ENCODE data around the gene PALB2. TPM values are rescaled to one million over a fixed set of nuclear protein-coding genes. Genes with fewer than 3 reads are reported as not detected.

Gene PALB2
- total and polyA plus RNA-seq, 2 of the 13 experiments (the other 11 are each of a cell fraction or from before 2014, with no cell fraction given), result 12.1 to 40.9 TPM

GRCh38 chr16:23557779-23558702, 83.1 kb downstream of the PALB2 start (continued):
- no peak for TF ChIP-seq ZNF674 (CRISPR knock-in tag; IDR thresholded peaks at IDR 0.05; ENCODE audit: low read depth)
- TF ChIP-seq ZNF615 (CRISPR knock-in tag; IDR thresholded peaks at IDR 0.05; ENCODE audit: borderline replicate concordance), result no peak
- TF ChIP-seq ZEB1 (IDR thresholded peaks at IDR 0.05; ENCODE audit: insufficient replicate concordance, low read depth), result no peak
- peak; percentile 13; the same call in 1 of the 2 replicates for TF ChIP-seq RAD21 (CRISPR knock-in tag; IDR thresholded peaks at IDR 0.05)
- TF ChIP-seq ZMYM2 (CRISPR knock-in tag; IDR thresholded peaks at IDR 0.05), result no peak
- TF ChIP-seq MIER2 (CRISPR knock-in tag; IDR thresholded peaks at IDR 0.05), result no peak
- TF ChIP-seq, protein P1, sequence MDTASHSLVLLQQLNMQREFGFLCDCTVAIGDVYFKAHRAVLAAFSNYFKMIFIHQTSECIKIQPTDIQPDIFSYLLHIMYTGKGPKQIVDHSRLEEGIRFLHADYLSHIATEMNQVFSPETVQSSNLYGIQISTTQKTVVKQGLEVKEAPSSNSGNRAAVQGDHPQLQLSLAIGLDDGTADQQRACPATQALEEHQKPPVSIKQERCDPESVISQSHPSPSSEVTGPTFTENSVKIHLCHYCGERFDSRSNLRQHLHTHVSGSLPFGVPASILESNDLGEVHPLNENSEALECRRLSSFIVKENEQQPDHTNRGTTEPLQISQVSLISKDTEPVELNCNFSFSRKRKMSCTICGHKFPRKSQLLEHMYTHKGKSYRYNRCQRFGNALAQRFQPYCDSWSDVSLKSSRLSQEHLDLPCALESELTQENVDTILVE (CRISPR knock-in tag; IDR thresholded peaks at IDR 0.05), result no peak
- no peak for TF ChIP-seq ZNF572 (CRISPR knock-in tag; IDR thresholded peaks at IDR 0.05)
- TF ChIP-seq MEIS2 (CRISPR knock-in tag; IDR thresholded peaks at IDR 0.05), result 0 out of 2 replicates have a peak, but pooled peaks have one; percentile 41
- peak; percentile 57; the same call in 1 of the 2 replicates for TF ChIP-seq SRY (CRISPR knock-in tag; IDR thresholded peaks at IDR 0.05)
- peak; percentile 39 for TF ChIP-seq MED8 (CRISPR knock-in tag; IDR thresholded peaks at IDR 0.05; ENCODE audit: insufficient replicate concordance)
- no peak for TF ChIP-seq TOE1 (CRISPR knock-in tag; IDR thresholded peaks at IDR 0.05)
- TF ChIP-seq SMAD1 (CRISPR knock-in tag; IDR thresholded peaks at IDR 0.05; ENCODE audit: borderline replicate concordance, low read depth), result peak; percentile 3; the same call in 1 of the 2 replicates
- TF ChIP-seq EEA1 (CRISPR knock-in tag; IDR thresholded peaks at IDR 0.05; ENCODE audit: borderline replicate concordance), result 0 out of 2 replicates have a peak, but pooled peaks have one; percentile 70
- peak; percentile 45; the same call in 1 of the 2 replicates for TF ChIP-seq NR1H2 (CRISPR knock-in tag; IDR thresholded peaks at IDR 0.05; ENCODE audit: borderline replicate concordance, low read depth)
- no peak for TF ChIP-seq ZNF841 (CRISPR knock-in tag; IDR thresholded peaks at IDR 0.05; ENCODE audit: borderline replicate concordance)
- TF ChIP-seq ZZZ3 (CRISPR knock-in tag; IDR thresholded peaks at IDR 0.05; ENCODE audit: borderline replicate concordance), result 0 out of 2 replicates have a peak, but pooled peaks have one; percentile 27
- TF ChIP-seq NFIC (IDR thresholded peaks at IDR 0.05; ENCODE audit: low read length), result no peak
- TF ChIP-seq, protein P2, sequence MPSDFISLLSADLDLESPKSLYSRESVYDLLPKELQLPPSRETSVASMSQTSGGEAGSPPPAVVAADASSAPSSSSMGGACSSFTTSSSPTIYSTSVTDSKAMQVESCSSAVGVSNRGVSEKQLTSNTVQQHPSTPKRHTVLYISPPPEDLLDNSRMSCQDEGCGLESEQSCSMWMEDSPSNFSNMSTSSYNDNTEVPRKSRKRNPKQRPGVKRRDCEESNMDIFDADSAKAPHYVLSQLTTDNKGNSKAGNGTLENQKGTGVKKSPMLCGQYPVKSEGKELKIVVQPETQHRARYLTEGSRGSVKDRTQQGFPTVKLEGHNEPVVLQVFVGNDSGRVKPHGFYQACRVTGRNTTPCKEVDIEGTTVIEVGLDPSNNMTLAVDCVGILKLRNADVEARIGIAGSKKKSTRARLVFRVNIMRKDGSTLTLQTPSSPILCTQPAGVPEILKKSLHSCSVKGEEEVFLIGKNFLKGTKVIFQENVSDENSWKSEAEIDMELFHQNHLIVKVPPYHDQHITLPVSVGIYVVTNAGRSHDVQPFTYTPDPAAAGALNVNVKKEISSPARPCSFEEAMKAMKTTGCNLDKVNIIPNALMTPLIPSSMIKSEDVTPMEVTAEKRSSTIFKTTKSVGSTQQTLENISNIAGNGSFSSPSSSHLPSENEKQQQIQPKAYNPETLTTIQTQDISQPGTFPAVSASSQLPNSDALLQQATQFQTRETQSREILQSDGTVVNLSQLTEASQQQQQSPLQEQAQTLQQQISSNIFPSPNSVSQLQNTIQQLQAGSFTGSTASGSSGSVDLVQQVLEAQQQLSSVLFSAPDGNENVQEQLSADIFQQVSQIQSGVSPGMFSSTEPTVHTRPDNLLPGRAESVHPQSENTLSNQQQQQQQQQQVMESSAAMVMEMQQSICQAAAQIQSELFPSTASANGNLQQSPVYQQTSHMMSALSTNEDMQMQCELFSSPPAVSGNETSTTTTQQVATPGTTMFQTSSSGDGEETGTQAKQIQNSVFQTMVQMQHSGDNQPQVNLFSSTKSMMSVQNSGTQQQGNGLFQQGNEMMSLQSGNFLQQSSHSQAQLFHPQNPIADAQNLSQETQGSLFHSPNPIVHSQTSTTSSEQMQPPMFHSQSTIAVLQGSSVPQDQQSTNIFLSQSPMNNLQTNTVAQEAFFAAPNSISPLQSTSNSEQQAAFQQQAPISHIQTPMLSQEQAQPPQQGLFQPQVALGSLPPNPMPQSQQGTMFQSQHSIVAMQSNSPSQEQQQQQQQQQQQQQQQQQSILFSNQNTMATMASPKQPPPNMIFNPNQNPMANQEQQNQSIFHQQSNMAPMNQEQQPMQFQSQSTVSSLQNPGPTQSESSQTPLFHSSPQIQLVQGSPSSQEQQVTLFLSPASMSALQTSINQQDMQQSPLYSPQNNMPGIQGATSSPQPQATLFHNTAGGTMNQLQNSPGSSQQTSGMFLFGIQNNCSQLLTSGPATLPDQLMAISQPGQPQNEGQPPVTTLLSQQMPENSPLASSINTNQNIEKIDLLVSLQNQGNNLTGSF (CRISPR knock-in tag; IDR thresholded peaks at IDR 0.05), result peak; percentile 88; the same call in 1 of the 2 replicates
- peak; percentile 95; the same call in 1 of the 2 replicates for TF ChIP-seq EED (CRISPR knock-in tag; IDR thresholded peaks at IDR 0.05)
- TF ChIP-seq SNAI1 (CRISPR knock-in tag; IDR thresholded peaks at IDR 0.05; ENCODE audit: borderline replicate concordance), result no peak
- no peak for TF ChIP-seq JARID2 (CRISPR knock-in tag; IDR thresholded peaks at IDR 0.05; ENCODE audit: insufficient replicate concordance)
- TF ChIP-seq MEF2D (CRISPR knock-in tag; IDR thresholded peaks at IDR 0.05), result no peak

Data from HepG2 (cell line).